ENCODE measurements around the gene PTPRB.

The PTPRB gene

DNA sequence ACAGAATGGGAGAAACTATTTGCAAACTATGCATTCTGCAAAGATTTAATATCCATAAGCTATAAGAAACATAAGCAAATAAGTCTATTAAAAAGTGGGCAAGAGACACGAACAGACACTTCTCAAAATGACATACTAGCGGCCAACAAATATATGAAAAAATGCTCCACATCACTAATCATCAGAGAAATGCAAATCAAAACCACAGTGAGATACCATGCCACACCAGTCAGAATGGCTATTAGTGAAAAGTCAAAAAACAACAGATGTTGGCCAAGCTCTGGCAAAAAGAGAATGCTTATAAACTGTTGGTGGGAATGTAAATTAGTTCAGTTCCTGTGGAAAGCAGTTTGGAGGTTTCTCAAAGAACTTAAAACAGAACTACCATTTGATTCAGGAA is 149.8 kb downstream of the PTPRB start:
- H3K9me3 Mint-ChIP-seq, result peaks cover 32% of the 10 kb centered on the region
- H3K27me3 Mint-ChIP-seq (ENCODE audit: low read depth, poor library complexity), result peaks cover 9% of the 10 kb centered on the region
- no peak overlapping the region for H3K4me3 Mint-ChIP-seq

DNA sequence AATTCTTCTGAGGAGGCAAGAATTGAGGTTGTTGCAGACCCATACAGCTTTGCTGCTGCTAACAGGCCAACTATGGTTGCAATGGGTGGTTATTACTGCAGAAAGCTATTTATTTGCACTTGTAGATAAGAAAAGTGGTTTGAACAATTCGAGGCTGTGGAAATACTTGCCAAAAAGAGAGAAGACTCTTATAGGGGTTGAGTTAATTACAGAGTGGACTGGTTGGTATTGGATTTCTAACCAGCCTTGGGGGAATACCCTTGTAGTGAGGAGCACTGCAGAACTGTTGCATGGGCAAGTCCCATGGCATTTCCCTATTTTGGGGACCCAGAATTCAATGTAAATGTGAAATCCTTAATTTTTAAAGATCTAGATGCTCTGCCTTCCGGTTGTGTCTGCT is 150.6 kb downstream of the PTPRB start:
- TF ChIP-seq, protein P1, sequence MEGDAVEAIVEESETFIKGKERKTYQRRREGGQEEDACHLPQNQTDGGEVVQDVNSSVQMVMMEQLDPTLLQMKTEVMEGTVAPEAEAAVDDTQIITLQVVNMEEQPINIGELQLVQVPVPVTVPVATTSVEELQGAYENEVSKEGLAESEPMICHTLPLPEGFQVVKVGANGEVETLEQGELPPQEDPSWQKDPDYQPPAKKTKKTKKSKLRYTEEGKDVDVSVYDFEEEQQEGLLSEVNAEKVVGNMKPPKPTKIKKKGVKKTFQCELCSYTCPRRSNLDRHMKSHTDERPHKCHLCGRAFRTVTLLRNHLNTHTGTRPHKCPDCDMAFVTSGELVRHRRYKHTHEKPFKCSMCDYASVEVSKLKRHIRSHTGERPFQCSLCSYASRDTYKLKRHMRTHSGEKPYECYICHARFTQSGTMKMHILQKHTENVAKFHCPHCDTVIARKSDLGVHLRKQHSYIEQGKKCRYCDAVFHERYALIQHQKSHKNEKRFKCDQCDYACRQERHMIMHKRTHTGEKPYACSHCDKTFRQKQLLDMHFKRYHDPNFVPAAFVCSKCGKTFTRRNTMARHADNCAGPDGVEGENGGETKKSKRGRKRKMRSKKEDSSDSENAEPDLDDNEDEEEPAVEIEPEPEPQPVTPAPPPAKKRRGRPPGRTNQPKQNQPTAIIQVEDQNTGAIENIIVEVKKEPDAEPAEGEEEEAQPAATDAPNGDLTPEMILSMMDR (IDR thresholded peaks at IDR 0.05), result no peak
- Mint-ChIP-seq H3K36me3 (ENCODE audit: low read depth) (no peaks in the 10 kb centered on the region), H3K4me3 (no peak overlapping the region), H3K27me3 (ENCODE audit: low read depth, poor library complexity) (peaks cover 11% of the 10 kb centered on the region), H3K27ac (no peak overlapping the region), H3K4me1 (no peaks in the 10 kb centered on the region), H3K9me3 (peaks cover 27% of the 10 kb centered on the region)
- DNase-seq, result no peak

More for the DNA sequence above, 149.8 kb downstream of the PTPRB start:
- Mint-ChIP-seq H3K27ac (no peak overlapping the region), H3K4me1 (no peaks in the 10 kb centered on the region), H3K36me3 (ENCODE audit: low read depth) (no peaks in the 10 kb centered on the region)
- TF ChIP-seq, protein P1 (IDR thresholded peaks at IDR 0.05), result no peak
- DNase-seq, result no peak

DNA sequence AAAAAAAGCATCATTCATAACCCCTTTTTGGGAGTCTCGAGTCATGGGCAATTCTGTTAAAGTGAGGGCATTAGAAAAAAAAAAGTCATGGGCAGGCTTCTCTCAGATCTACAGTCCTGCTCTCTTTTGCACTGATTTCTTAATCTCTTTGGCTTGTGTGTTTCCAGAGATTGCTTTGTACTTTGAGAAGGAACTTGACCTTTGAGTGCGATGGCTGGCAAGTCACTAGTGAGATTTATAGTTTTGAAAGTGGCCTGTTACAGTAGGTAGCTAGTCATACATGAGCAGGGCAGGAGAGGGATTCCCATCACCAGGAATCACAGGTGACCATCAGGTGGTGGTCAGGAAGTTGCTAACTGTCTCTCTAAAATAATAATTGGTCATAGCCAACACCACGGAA is 151.5 kb downstream of the PTPRB start:
- H3K4me1 Mint-ChIP-seq, result no peaks in the 10 kb centered on the region

DNA sequence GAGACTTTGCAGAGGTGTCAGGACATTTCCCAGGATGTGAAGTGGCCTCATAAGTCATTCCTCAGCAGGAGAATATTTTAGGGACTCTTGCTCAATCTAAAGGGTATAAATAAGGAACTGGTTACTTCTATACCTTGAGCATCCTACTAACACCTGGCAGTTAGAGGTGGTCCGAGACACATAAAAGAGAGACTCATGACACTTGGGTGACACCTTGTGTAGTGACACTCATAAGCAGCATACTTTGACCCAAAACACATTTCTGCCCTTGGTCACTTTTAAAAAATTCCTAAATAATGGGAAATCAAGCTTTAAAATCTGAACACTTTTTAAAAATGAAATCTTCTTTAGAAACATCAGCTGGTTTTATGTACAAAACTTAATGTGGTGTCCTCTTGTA is 152.8 kb downstream of the PTPRB start:
- H3K9me3 Mint-ChIP-seq, result peaks cover 9% of the 10 kb centered on the region
- peaks cover 11% of the 10 kb centered on the region for H3K27me3 Mint-ChIP-seq (ENCODE audit: low read depth, poor library complexity)
- no peak overlapping the region for H3K27ac Mint-ChIP-seq
- H3K36me3 Mint-ChIP-seq (ENCODE audit: low read depth), result no peaks in the 10 kb centered on the region
- H3K4me3 Mint-ChIP-seq, result no peak overlapping the region
- no peaks in the 10 kb centered on the region for H3K4me1 Mint-ChIP-seq
- no peak for DNase-seq
- TF ChIP-seq, protein P1 (IDR thresholded peaks at IDR 0.05), result no peak

More for the DNA sequence above, 151.5 kb downstream of the PTPRB start:
- TF ChIP-seq, protein P1 (IDR thresholded peaks at IDR 0.05), result no peak
- peaks cover 11% of the 10 kb centered on the region for H3K27me3 Mint-ChIP-seq (ENCODE audit: low read depth, poor library complexity)
- H3K36me3 Mint-ChIP-seq (ENCODE audit: low read depth), result no peaks in the 10 kb centered on the region
- no peak for DNase-seq
- no peak overlapping the region for H3K27ac Mint-ChIP-seq
- H3K4me3 Mint-ChIP-seq, result no peak overlapping the region
- peaks cover 18% of the 10 kb centered on the region for H3K9me3 Mint-ChIP-seq

DNA sequence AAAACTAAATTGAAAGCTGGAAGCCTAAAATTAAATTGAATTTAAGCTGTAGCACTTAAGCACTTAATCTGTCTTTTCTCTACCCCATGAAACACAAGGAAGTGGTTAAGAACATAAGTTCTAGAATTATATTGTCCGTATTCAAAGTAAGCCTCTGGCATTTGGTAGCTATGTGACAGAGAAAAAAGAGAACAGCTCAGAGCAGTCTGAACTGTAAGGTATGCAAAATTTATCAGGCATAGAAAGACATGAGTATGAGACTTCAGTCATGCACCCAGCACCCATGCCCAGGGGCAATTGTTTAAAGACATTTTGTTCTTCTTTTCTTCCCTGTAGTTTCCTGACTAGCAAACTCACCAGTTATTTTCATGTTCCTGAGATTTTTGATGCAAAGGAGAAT is 154.5 kb downstream of the PTPRB start:
- Mint-ChIP-seq H3K4me3 (no peak overlapping the region), H3K9me3 (peaks cover 4% of the 10 kb centered on the region), H3K27ac (no peak overlapping the region), H3K4me1 (no peaks in the 10 kb centered on the region), H3K36me3 (ENCODE audit: low read depth) (no peaks in the 10 kb centered on the region), H3K27me3 (ENCODE audit: low read depth, poor library complexity) (peaks cover 11% of the 10 kb centered on the region)
- no peak for DNase-seq
- TF ChIP-seq, protein P1 (IDR thresholded peaks at IDR 0.05), result no peak

DNA sequence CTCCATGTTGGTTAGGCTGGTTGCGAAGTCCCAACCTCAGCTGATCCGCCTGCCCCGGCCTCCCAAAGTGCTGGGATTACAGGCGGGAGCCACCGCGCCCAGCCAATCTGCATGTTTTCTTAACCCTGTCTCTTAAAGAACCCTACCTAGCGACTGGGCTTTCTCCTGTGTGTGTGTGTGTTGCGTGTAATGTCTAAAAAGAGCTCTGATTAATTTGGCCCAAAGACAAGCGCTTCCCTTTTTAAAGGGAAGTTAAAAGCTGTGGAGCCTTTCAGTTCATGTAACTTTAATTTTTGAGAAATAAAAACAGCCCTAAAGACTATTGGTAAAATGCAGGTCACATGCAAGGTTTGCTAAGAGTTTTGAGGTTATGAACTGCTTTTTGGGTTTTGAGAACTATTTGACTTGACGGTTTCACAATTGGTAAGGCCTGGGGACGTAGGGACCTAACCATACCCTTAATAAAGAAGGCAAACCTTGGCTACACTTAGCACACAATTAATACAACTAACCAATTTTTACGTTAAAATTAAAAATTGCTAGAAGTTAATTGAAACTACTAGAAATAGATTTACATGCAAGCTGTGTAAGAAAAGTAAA is 167.9 kb downstream of the PTPRB start:
- Mint-ChIP-seq H3K36me3 (ENCODE audit: low read depth) (no peaks in the 10 kb centered on the region), H3K4me3 (no peak overlapping the region), H3K27me3 (ENCODE audit: low read depth, poor library complexity) (peaks cover 12% of the 10 kb centered on the region), H3K4me1 (no peaks in the 10 kb centered on the region), H3K9me3 (peaks cover 9% of the 10 kb centered on the region), H3K27ac (no peak overlapping the region)
- TF ChIP-seq, protein P1 (IDR thresholded peaks at IDR 0.05), result no peak
- no peak for DNase-seq

All from nephron progenitor cell (in vitro differentiated cells).